Adipocyte (in vitro differentiated cells): ENCODE results near the gene IL17RA.

ENCODE experiments used
- DNase-seq: peaks from one replicate; pipeline ENCODE4 v3.0.0-alpha.2; 2015; ENCODE audit warnings: low read depth
- H3K27me3 ChIP-seq: replicated peaks from 2 replicates; pipeline ENCODE4 v1.7.0; 2013; ENCODE audit warnings: mild to moderate bottlenecking, low read length, moderate library complexity; ENCODE audit not compliant: control insufficient read depth, insufficient read depth
- H3K36me3 ChIP-seq: 2 replicates; pipeline ENCODE4 v1.7.0; 2013; ENCODE audit warnings: low read length, mild to moderate bottlenecking, moderate library complexity; ENCODE audit not compliant: control insufficient read depth, insufficient read depth, severe bottlenecking
- H3K4me1 ChIP-seq: 2 replicates; pipeline ENCODE4 v1.7.0; 2013; ENCODE audit warnings: mild to moderate bottlenecking, low read length, moderate library complexity; ENCODE audit not compliant: control insufficient read depth, insufficient read depth
- H3K4me3 ChIP-seq: 2 replicates; pipeline ENCODE4 v1.7.0; 2013; ENCODE audit warnings: mild to moderate bottlenecking, low read length, moderate library complexity
- H3K9ac ChIP-seq: 2 replicates; pipeline ENCODE4 v1.7.0; 2013; ENCODE audit warnings: mild to moderate bottlenecking, low read length, moderate library complexity
- H3K9me3 ChIP-seq: 2 replicates; pipeline ENCODE4 v1.7.0; 2013; ENCODE audit warnings: mild to moderate bottlenecking, low read length, moderate library complexity; ENCODE audit not compliant: control insufficient read depth

The IL17RA gene

GRCh38 chr22:17116572-17117330 lies 32.0 kb downstream of the IL17RA start:
- H3K9me3 ChIP-seq: no peaks in the 10 kb centered on the region
- DNase-seq: no peak
- no peak overlapping the region for H3K4me3 ChIP-seq
- no peak overlapping the region for H3K9ac ChIP-seq
- H3K36me3 ChIP-seq: no peaks in the 10 kb centered on the region
- peaks cover 32% of the 10 kb centered on the region for H3K27me3 ChIP-seq
- H3K4me1 ChIP-seq: peaks cover 5% of the 10 kb centered on the region

- H3K4me3 ChIP-seq: no peak overlapping the region
- H3K9ac ChIP-seq: no peak overlapping the region
- H3K36me3 ChIP-seq: no peaks in the 10 kb centered on the region
- H3K4me1 ChIP-seq: peaks cover 5% of the 10 kb centered on the region
- H3K27me3 ChIP-seq: peaks cover 38% of the 10 kb centered on the region
- no peaks in the 10 kb centered on the region for H3K9me3 ChIP-seq
- no peak for DNase-seq
These were observed 32.6 kb downstream of the IL17RA start for GRCh38 chr22:17117400-17117799.

GRCh38 chr22:17117890-17118289 lies 33.1 kb downstream of the IL17RA start:
- H3K9me3 ChIP-seq: no peaks in the 10 kb centered on the region
- peaks cover 39% of the 10 kb centered on the region for H3K27me3 ChIP-seq
- no peak for DNase-seq
- H3K4me1 ChIP-seq: peaks cover 5% of the 10 kb centered on the region
- H3K36me3 ChIP-seq: no peaks in the 10 kb centered on the region
- H3K4me3 ChIP-seq: no peak overlapping the region
- H3K9ac ChIP-seq: no peak overlapping the region

- H3K9me3 ChIP-seq: no peaks in the 10 kb centered on the region
- H3K27me3 ChIP-seq: peaks cover 39% of the 10 kb centered on the region
- no peak for DNase-seq
- H3K9ac ChIP-seq: no peak overlapping the region
- peaks cover 5% of the 10 kb centered on the region for H3K4me1 ChIP-seq
- no peak overlapping the region for H3K4me3 ChIP-seq
- H3K36me3 ChIP-seq: no peaks in the 10 kb centered on the region
These were observed 33.5 kb downstream of the IL17RA start for GRCh38 chr22:17118342-17118741.

GRCh38 chr22:17119481-17120202 lies 34.8 kb downstream of the IL17RA start:
- no peak overlapping the region for H3K9ac ChIP-seq
- peaks cover 5% of the 10 kb centered on the region for H3K4me1 ChIP-seq
- DNase-seq: no peak
- peaks cover 39% of the 10 kb centered on the region for H3K27me3 ChIP-seq
- H3K36me3 ChIP-seq: no peaks in the 10 kb centered on the region
- H3K4me3 ChIP-seq: no peak overlapping the region
- no peaks in the 10 kb centered on the region for H3K9me3 ChIP-seq

- Histone ChIP-seq H3K36me3 (no peaks in the 10 kb centered on the region), H3K4me3 (no peak overlapping the region), H3K27me3 (peaks cover 39% of the 10 kb centered on the region), H3K9ac (no peak overlapping the region), H3K9me3 (no peaks in the 10 kb centered on the region), H3K4me1 (peaks cover 5% of the 10 kb centered on the region)
- DNase-seq: peak; percentile 62
These were observed 35.5 kb downstream of the IL17RA start for GRCh38 chr22:17120281-17120680.

- H3K4me3 ChIP-seq: peak overlapping the region; percentile 56
- no peak overlapping the region for H3K9ac ChIP-seq
- no peaks in the 10 kb centered on the region for H3K9me3 ChIP-seq
- no peaks in the 10 kb centered on the region for H3K36me3 ChIP-seq
- peaks cover 39% of the 10 kb centered on the region for H3K27me3 ChIP-seq
- peak; percentile 34 for DNase-seq
- H3K4me1 ChIP-seq: peaks cover 5% of the 10 kb centered on the region
These were observed 36.0 kb downstream of the IL17RA start for GRCh38 chr22:17120711-17121232.

GRCh38 chr22:17121233-17122195 lies 36.7 kb downstream of the IL17RA start, which contains the start of gene TMEM121B:
Gene TMEM121B (minus strand): TSS chr22:17121360. CDS start chr22:17121127, 233 bp downstream.
- Histone ChIP-seq H3K9me3 (no peaks in the 10 kb centered on the region), H3K27me3 (peaks cover 37% of the 10 kb centered on the region), H3K4me1 (peaks cover 5% of the 10 kb centered on the region), H3K36me3 (no peaks in the 10 kb centered on the region), H3K4me3 (peak within 1 kb of the TSS; percentile 72), H3K9ac (no peak within 1 kb of the TSS)
- peak; percentile 69 for DNase-seq

- Histone ChIP-seq H3K27me3 (no peaks in the 10 kb centered on the region), H3K36me3 (no peaks in the 10 kb centered on the region), H3K9me3 (no peaks in the 10 kb centered on the region), H3K9ac (no peak overlapping the region), H3K4me1 (no peaks in the 10 kb centered on the region), H3K4me3 (no peak overlapping the region)
- DNase-seq: no peak
These were observed 45.4 kb downstream of the IL17RA start for GRCh38 chr22:17130199-17130598.

GRCh38 chr22:17131686-17132085 lies 46.9 kb downstream of the IL17RA start:
- H3K9me3 ChIP-seq: no peaks in the 10 kb centered on the region
- no peak for DNase-seq
- no peak overlapping the region for H3K9ac ChIP-seq
- no peaks in the 10 kb centered on the region for H3K4me1 ChIP-seq
- H3K36me3 ChIP-seq: no peaks in the 10 kb centered on the region
- H3K4me3 ChIP-seq: no peak overlapping the region
- no peaks in the 10 kb centered on the region for H3K27me3 ChIP-seq
